Glutamatergic neuron (in vitro differentiated cells): ENCODE results near the gene FUZ. TPM values are rescaled to one million over a fixed set of nuclear protein-coding genes. Genes with fewer than 3 reads are reported as not detected.

ENCODE experiments used
- DNase-seq: peaks from one replicate; pipeline ENCODE4 v3.0.0; 2022
- H3K27ac Mint-ChIP-seq: one replicate; pipeline ENCODE4 v1.8.0; 2020; ENCODE audit warnings: mild to moderate bottlenecking, mixed read lengths, inconsistent platforms; ENCODE audit not compliant: unreplicated experiment
- H3K27me3 Mint-ChIP-seq: one replicate; pipeline ENCODE4 v1.8.0; 2020; ENCODE audit warnings: mild to moderate bottlenecking, moderate library complexity, mixed read lengths, inconsistent platforms; ENCODE audit not compliant: unreplicated experiment
- H3K36me3 Mint-ChIP-seq: one replicate; pipeline ENCODE4 v1.8.0; 2020; ENCODE audit warnings: mild to moderate bottlenecking, mixed read lengths, inconsistent platforms; ENCODE audit not compliant: unreplicated experiment
- H3K4me1 Mint-ChIP-seq: one replicate; pipeline ENCODE4 v1.8.0; 2020; ENCODE audit warnings: mild to moderate bottlenecking, low read depth, mixed read lengths, inconsistent platforms; ENCODE audit not compliant: unreplicated experiment
- H3K4me3 Mint-ChIP-seq: one replicate; pipeline ENCODE4 v1.8.0; 2020; ENCODE audit warnings: mild to moderate bottlenecking, mixed read lengths, inconsistent platforms; ENCODE audit not compliant: unreplicated experiment
- H3K9me3 Mint-ChIP-seq: one replicate; pipeline ENCODE4 v1.8.0; 2020; ENCODE audit warnings: mild to moderate bottlenecking, moderate library complexity, mixed read lengths, inconsistent platforms; ENCODE audit not compliant: unreplicated experiment
- CTCF ChIP-seq: fragments of 200-600 bp; sonication (generic); IDR thresholded peaks from one replicate; pipeline ENCODE4 v1.5.0; 2021; ENCODE audit not compliant: partially characterized antibody, unreplicated experiment
- total RNA-seq: library from RNA; stranded (reverse); fragmentation: NEBNext Ultra II Directional; extraction: Animal tissue kit (Norgen Biotek cat#: 25700); gene quantifications from one replicate; pipeline ENCODE4 v1.2.1, GENCODE V29; 2021; ENCODE audit not compliant: unreplicated experiment

Gene FUZ
- total RNA-seq, 1 donor from 2014 or later: 13.6 TPM

DNA sequence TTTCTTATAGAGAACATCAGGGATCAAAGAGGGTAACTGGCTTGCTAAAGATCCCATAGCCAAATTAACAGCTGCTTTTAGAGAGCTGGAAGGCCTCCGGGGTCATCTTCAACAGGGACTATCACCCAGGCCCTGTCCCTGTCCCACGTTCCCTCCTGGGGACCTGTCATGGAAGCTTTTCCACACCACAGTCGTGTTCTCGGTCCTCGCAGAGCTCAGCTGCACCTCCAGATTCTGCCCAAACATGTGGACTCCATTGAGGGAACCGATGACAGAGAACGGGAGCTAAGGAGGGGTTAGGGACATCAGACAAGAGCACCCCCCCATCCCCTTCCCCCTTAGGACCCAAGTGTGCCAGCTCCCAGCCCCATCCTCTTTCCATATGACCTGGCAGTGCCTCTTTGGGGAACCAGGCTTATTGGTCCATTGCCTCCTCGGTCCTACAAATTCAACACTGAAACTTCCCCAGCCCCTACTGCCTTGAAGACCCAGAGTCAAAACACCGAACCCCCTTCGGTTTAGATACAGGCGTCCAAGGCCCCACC, 568 bp downstream of the FUZ start:
- Mint-ChIP-seq H3K9me3 (peaks cover 5% of the 10 kb centered on the region), H3K4me3 (peak overlapping the region; percentile 93), H3K36me3 (no peaks in the 10 kb centered on the region), H3K27me3 (peaks cover 7% of the 10 kb centered on the region), H3K27ac (peak overlapping the region; percentile 97), H3K4me1 (peaks cover 6% of the 10 kb centered on the region)
- no peak for TF ChIP-seq CTCF
- DNase-seq: no peak

DNA sequence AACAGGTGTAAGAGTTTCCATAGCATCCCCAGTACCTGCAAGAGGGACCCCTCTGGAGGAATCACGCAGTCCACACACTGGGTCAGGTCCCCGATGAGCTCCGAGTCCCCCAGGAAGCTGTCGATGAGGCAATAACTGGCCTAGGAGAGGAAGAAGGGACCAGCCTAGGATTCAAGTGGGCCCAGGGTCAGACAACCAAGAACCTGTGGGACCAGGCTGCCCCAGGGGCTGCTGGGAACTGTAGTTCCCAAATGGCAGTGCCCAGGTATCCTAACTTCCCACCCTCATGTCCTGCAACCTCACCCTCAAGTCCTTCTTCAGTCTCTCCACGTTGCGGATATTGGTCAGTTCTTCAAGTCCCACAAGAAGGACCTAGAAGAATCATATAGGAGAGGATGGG, 1.8 kb downstream of the FUZ start:
- Mint-ChIP-seq H3K4me1 (peaks cover 6% of the 10 kb centered on the region), H3K4me3 (peak overlapping the region; percentile 93), H3K27ac (no peak overlapping the region), H3K9me3 (peaks cover 7% of the 10 kb centered on the region), H3K27me3 (peaks cover 7% of the 10 kb centered on the region), H3K36me3 (no peaks in the 10 kb centered on the region)
- DNase-seq: no peak
- TF ChIP-seq CTCF: no peak

- Mint-ChIP-seq H3K4me1 (peaks cover 6% of the 10 kb centered on the region), H3K4me3 (peak overlapping the region; percentile 84), H3K9me3 (peaks cover 9% of the 10 kb centered on the region), H3K27ac (peak overlapping the region; percentile 62), H3K36me3 (no peaks in the 10 kb centered on the region), H3K27me3 (peaks cover 7% of the 10 kb centered on the region)
- TF ChIP-seq CTCF: no peak
- DNase-seq: no peak
Measured at GRCh38 chr19:49809941-49810389, 3.1 kb downstream of the FUZ start.

DNA sequence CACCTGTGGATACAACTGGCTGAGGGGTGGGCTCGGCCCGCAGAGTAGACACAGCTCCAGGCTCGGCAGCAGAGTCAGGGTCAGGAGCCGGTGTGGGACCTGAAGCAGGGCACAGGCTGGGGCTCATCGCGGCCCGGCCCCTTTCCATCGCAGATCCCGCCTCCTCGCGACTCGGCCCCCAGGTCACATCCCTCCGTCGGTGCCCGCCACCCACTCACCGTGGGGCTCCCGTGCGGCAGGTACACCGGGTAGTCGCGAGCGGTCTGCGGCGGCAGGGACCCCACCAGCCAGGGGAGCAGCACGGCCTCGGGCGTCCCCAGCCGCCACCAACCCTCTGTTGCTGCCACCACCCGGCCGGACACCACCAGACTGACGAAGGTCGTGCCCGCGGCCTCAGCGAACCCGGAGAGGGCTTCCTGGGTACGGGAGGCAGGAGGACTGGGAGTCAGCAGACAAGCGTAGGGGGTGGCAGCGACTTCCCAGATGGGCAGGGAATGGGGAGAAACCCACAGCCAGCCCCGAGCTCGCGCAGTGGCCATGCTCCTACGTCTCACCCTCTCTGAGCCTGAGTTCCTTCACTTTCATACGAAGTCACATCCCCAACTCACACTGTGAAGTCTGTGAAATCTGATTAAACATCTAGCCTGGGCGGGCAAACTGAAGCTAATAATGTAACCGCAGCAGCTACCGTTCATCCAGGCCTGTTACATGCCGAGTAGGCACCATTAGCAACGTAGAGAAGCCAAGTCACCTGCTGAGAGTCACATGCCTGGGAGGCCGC, 3.7 kb downstream of the FUZ start:
- H3K36me3 Mint-ChIP-seq: no peaks in the 10 kb centered on the region
- peak overlapping the region; percentile 62 for H3K27ac Mint-ChIP-seq
- TF ChIP-seq CTCF: no peak
- peak overlapping the region; percentile 90 for H3K4me3 Mint-ChIP-seq
- H3K9me3 Mint-ChIP-seq: peaks cover 9% of the 10 kb centered on the region
- peaks cover 6% of the 10 kb centered on the region for H3K4me1 Mint-ChIP-seq
- H3K27me3 Mint-ChIP-seq: peaks cover 7% of the 10 kb centered on the region
- DNase-seq: peak; percentile 65

- H3K4me3 Mint-ChIP-seq: peak overlapping the region; percentile 90
- H3K4me1 Mint-ChIP-seq: peaks cover 6% of the 10 kb centered on the region
- peaks cover 5% of the 10 kb centered on the region for H3K27me3 Mint-ChIP-seq
- peak; percentile 98 for DNase-seq
- peaks cover 9% of the 10 kb centered on the region for H3K9me3 Mint-ChIP-seq
- TF ChIP-seq CTCF: no peak
- peak overlapping the region; percentile 52 for H3K27ac Mint-ChIP-seq
- no peaks in the 10 kb centered on the region for H3K36me3 Mint-ChIP-seq
Measured at GRCh38 chr19:49808711-49809159, 4.4 kb downstream of the FUZ start.
